Natural killer cell treated with Interleukin-12 subunit alpha and Interleukin-12 subunit beta and Interleukin-15 and Interleukin-18, amount 100 ng/mL, for 72 hours (primary cell): ENCODE data around the gene SND1. TPM values are rescaled to one million over a fixed set of nuclear protein-coding genes. Genes with fewer than 3 reads are reported as not detected.

ENCODE experiments used
- ATAC-seq, 2 donors: fragments of 150-1000 bp; cut with Tn5 transposase in 1 of 2; sonication (Bioruptor Pico), chemical (Tn5 transposase) in 1 of 2; 2 replicates each; pipeline ENCODE4 v1.10.0; 2021
- DNase-seq: peaks from one replicate; pipeline ENCODE4 v3.0.0; 2022; ENCODE audit warnings: low spot score
- H3K27ac Mint-ChIP-seq, 2 donors: 1 replicate in 1 of 2; 2 replicates in 1 of 2; pipeline ENCODE4 v1.8.0; 2022; ENCODE audit warnings: mixed read lengths in 2 of 2, mild to moderate bottlenecking in 1 of 2, moderate library complexity in 1 of 2
- H3K27me3 Mint-ChIP-seq, 2 donors: 1 replicate in 1 of 2; 2 replicates in 1 of 2; pipeline ENCODE4 v1.8.0; 2022; ENCODE audit warnings: mixed read lengths in 2 of 2
- H3K36me3 Mint-ChIP-seq: one replicate; pipeline ENCODE4 v1.8.0; 2022; ENCODE audit warnings: mixed read lengths
- H3K4me1 Mint-ChIP-seq, 2 donors: 1 replicate in 1 of 2; 2 replicates in 1 of 2; pipeline ENCODE4 v1.8.0; 2022; ENCODE audit warnings: low read depth in 2 of 2, mixed read lengths in 2 of 2, mild to moderate bottlenecking in 1 of 2
- H3K4me3 Mint-ChIP-seq: one replicate; pipeline ENCODE4 v1.8.0; 2022; ENCODE audit warnings: mixed read lengths
- H3K9me3 Mint-ChIP-seq: 2 replicates; pipeline ENCODE4 v1.8.0; 2022; ENCODE audit warnings: mixed read lengths
- total RNA-seq, 2 donors: library from RNA; stranded (reverse); gene quantifications; one replicate each; pipeline ENCODE4 v1.2.3, GENCODE V29; 2022

The SND1 gene
- total RNA-seq, 2 donors from 2014 or later: 311 to 347 TPM

DNA sequence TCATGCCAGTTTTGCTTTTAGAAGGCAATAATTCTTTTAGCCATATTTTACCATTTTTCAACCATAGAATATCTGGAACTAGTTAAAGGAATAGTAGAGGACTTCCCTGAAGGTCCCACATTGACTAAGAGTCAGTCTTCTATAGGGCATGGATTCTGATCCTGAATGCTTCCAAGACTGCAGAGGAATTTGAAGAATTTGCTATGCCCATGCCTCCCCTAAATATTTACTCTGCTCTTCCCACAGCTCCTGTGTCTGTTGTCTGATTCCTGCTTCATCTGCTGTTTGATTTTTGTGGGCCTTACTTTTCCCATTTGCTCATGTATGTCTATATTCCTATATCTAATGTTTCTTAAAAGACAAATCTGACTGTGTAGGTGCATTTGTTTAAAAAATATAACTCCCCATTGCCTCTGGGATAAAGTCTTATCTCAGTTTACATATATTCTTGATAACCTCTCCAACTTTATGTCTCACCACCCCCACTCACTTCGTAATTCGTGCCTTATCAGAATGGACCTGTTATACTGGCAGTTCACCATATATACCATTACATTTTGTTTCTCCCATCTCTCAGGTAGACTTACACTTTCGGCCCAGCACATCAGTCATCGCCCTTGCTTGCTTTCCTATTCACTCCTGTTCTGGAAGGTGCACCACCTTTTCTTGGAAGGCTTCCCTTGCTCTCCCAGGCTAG is 345.4 kb downstream of the SND1 start:
- peaks cover 0 to 13% of the 10 kb centered on the region in 2 donors for H3K4me1 Mint-ChIP-seq
- H3K36me3 Mint-ChIP-seq: peaks cover 17% of the 10 kb centered on the region
- ATAC-seq: no peak
- no peak for DNase-seq
- no peaks in the 10 kb centered on the region for H3K27me3 Mint-ChIP-seq
- H3K27ac Mint-ChIP-seq: no peak overlapping the region
- H3K4me3 Mint-ChIP-seq: no peak overlapping the region
- no peaks in the 10 kb centered on the region for H3K9me3 Mint-ChIP-seq

- Mint-ChIP-seq H3K27me3 (no peaks in the 10 kb centered on the region), H3K4me3 (no peak overlapping the region), H3K4me1 (peaks cover 5 to 19% of the 10 kb centered on the region in 2 donors), H3K9me3 (no peaks in the 10 kb centered on the region), H3K36me3 (peaks cover 10% of the 10 kb centered on the region), H3K27ac (no peak overlapping the region)
- DNase-seq (no peak), ATAC-seq (no peak)
Observed at GRCh38 chr7:127998671-127999070, 346.7 kb downstream of the SND1 start.

DNA sequence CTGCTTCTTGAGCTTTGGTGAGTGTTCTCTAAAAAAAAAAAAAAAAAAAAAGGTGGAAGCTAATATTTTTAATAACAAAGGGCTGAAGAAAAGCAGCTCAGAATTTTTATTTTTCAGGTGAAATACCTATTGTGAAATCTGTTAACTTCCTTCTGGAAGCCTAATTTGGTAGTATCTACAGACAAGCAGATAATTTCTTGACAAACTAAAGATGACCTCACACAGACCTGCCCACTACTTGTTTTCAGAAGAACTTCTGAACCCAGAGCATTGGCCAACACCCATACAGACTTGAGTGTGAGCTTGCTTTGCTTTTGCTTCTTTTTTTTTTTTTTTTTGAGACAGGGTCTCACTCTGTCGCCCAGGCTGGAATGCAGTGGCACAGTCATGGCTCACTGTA is 348.1 kb downstream of the SND1 start:
- Mint-ChIP-seq H3K36me3 (peaks cover 6% of the 10 kb centered on the region), H3K9me3 (no peaks in the 10 kb centered on the region), H3K4me3 (no peak overlapping the region), H3K4me1 (peaks cover 10 to 22% of the 10 kb centered on the region in 2 donors), H3K27me3 (no peaks in the 10 kb centered on the region), H3K27ac (no peak overlapping the region)
- ATAC-seq (no peak), DNase-seq (no peak)

- DNase-seq (no peak), ATAC-seq (no peak)
- Mint-ChIP-seq H3K4me3 (no peak overlapping the region), H3K27me3 (no peaks in the 10 kb centered on the region), H3K4me1 (peaks cover 10 to 22% of the 10 kb centered on the region in 2 donors), H3K36me3 (peaks cover 6% of the 10 kb centered on the region), H3K27ac (no peak overlapping the region), H3K9me3 (no peaks in the 10 kb centered on the region)
Observed at GRCh38 chr7:128000854-128001265, 348.9 kb downstream of the SND1 start.

DNA sequence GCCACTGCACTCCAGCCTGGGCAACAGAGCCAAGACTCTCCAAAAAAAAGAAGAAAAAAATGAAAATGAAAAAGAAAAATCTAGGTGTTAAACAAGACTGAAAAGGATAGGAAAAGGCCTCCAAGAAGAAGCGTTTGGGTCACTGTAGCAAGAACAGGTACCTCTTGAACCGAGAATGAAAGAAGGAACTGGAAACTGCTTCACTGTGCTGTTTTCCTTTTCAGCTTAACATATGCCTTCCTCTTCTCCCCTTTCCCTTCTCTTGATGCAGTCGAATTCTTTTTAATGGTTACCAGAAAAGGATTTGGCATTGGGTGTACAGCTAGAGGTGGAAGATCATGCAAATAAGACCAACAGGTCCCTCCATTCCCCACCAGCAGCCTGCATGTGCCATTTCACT is 351.2 kb downstream of the SND1 start:
- no peak overlapping the region for H3K4me3 Mint-ChIP-seq

GRCh38 chr7:128003787-128004186 is 351.8 kb downstream of the SND1 start:
- Mint-ChIP-seq H3K4me3 (no peak overlapping the region), H3K36me3 (no peaks in the 10 kb centered on the region), H3K9me3 (no peaks in the 10 kb centered on the region), H3K27me3 (no peaks in the 10 kb centered on the region), H3K27ac (no peak overlapping the region), H3K4me1 (peaks cover 10 to 16% of the 10 kb centered on the region in 2 donors)
- ATAC-seq: peak; percentile 45 to 53
- DNase-seq: no peak

More for the DNA sequence above, 351.2 kb downstream of the SND1 start:
- no peaks in the 10 kb centered on the region for H3K27me3 Mint-ChIP-seq
- H3K4me1 Mint-ChIP-seq: peaks cover 10 to 16% of the 10 kb centered on the region in 2 donors
- H3K9me3 Mint-ChIP-seq: no peaks in the 10 kb centered on the region
- DNase-seq (no peak), ATAC-seq (no peak)
- H3K36me3 Mint-ChIP-seq: no peaks in the 10 kb centered on the region
- H3K27ac Mint-ChIP-seq: no peak overlapping the region

GRCh38 chr7:128004623-128005022 is 352.6 kb downstream of the SND1 start:
- no peak for DNase-seq
- H3K4me1 Mint-ChIP-seq: peaks cover 10 to 16% of the 10 kb centered on the region in 2 donors
- ATAC-seq: no peak
- no peak overlapping the region for H3K27ac Mint-ChIP-seq
- H3K9me3 Mint-ChIP-seq: no peaks in the 10 kb centered on the region
- no peaks in the 10 kb centered on the region for H3K27me3 Mint-ChIP-seq
- no peak overlapping the region for H3K4me3 Mint-ChIP-seq
- no peaks in the 10 kb centered on the region for H3K36me3 Mint-ChIP-seq

DNA sequence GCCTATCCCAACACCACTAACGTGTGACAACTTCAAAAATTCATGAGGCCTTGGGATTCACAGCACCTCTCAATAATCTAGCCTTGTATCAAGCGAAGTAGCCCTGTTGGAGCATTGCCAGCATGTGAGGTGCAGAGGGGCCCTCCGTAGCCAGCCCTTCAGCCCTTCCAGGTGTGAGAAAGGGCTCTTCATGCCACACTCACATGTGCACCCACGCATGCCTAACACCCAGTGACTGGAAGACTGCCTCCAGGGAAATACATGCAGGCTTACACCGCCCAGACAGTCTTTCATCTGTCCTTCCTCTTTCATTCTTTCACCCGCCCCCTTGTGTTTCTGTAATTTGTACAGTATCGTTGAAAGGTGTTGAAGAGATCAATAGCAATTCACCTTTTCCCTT is 353.1 kb downstream of the SND1 start:
- H3K4me3 Mint-ChIP-seq: no peak overlapping the region
- H3K36me3 Mint-ChIP-seq: no peaks in the 10 kb centered on the region
- H3K27me3 Mint-ChIP-seq: no peaks in the 10 kb centered on the region
- ATAC-seq (no peak), DNase-seq (no peak)
- peaks cover 10 to 17% of the 10 kb centered on the region in 2 donors for H3K4me1 Mint-ChIP-seq
- H3K9me3 Mint-ChIP-seq: no peaks in the 10 kb centered on the region
- no peak overlapping the region for H3K27ac Mint-ChIP-seq

DNA sequence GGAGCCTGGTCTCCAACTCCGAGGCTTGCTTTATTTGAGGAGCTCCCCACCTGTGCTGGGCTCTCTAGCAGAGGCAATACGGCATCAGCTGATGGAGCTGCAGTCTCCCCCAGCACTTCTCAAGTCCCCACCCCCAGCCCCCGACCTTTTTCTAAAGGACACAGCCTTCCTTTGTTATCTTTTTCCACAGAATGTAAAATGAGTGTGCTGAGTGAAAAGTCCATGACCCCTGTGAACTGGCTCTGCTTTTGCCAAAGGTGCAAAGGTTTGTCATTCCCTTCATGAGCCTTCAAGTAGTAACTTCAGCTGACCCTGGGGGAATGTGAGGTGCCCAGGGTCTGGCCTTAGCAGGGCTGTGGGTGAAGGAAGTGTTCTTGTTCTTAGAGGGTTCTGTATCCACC is 353.8 kb downstream of the SND1 start:
- H3K27ac Mint-ChIP-seq: no peak overlapping the region
- DNase-seq (no peak), ATAC-seq (no peak)
- no peaks in the 10 kb centered on the region for H3K36me3 Mint-ChIP-seq
- H3K9me3 Mint-ChIP-seq: no peaks in the 10 kb centered on the region
- H3K27me3 Mint-ChIP-seq: no peaks in the 10 kb centered on the region
- H3K4me3 Mint-ChIP-seq: no peak overlapping the region
- H3K4me1 Mint-ChIP-seq: peaks cover 10 to 19% of the 10 kb centered on the region in 2 donors

GRCh38 chr7:128006550-128007302 is 354.7 kb downstream of the SND1 start:
- Mint-ChIP-seq H3K4me3 (no peak overlapping the region), H3K4me1 (peaks cover 10 to 16% of the 10 kb centered on the region in 2 donors), H3K36me3 (no peaks in the 10 kb centered on the region), H3K27me3 (no peaks in the 10 kb centered on the region), H3K9me3 (no peaks in the 10 kb centered on the region), H3K27ac (no peak overlapping the region)
- DNase-seq: no peak
- no peak for ATAC-seq

DNA sequence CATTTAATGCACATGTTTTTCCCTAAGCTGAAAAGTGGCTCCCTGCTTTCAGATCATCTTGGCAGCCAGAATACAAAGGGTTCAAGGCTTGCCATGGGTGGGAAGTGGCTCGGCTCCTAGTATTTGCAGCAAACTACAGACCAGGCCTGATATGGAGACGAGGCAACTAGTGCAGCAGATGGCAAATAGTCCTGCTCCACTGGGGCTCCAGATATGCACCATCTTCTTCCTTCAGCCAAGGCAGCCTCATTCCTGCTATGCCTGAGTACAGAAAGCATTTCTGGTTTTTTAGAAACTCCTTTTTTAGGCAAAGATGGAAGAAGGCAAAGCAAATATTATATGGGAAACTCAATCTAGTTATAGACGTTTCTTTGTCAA is 355.3 kb downstream of the SND1 start:
- Mint-ChIP-seq H3K27me3 (no peaks in the 10 kb centered on the region), H3K4me1 (peaks cover 10 to 16% of the 10 kb centered on the region in 2 donors), H3K27ac (no peak overlapping the region), H3K4me3 (no peak overlapping the region), H3K9me3 (no peaks in the 10 kb centered on the region), H3K36me3 (no peaks in the 10 kb centered on the region)
- DNase-seq (no peak), ATAC-seq (no peak)

GRCh38 chr7:128008141-128008540 is 356.1 kb downstream of the SND1 start:
- Mint-ChIP-seq H3K36me3 (no peaks in the 10 kb centered on the region), H3K9me3 (no peaks in the 10 kb centered on the region), H3K27ac (no peak overlapping the region), H3K4me3 (no peak overlapping the region), H3K4me1 (peaks cover 10 to 18% of the 10 kb centered on the region in 2 donors), H3K27me3 (no peaks in the 10 kb centered on the region)
- no peak for DNase-seq
- ATAC-seq: no peak

DNA sequence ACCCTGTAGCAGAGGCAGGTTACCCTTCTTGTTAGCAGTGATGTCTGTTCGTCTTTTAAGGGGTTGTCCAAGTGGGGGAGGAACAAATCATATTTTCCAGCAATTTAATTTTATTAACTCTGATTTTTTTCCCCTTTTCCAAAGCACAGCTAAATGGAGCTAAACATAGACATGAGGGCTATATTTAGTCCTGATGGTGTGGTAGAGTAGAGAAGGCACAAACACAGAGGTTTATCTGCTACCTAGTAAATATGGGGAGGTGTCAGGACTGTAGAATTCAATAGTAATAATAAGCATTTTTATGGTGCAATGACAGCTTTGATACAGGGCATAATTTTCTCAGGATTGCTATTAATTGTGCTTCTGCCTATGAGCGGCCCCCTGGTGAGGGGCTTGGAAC is 356.8 kb downstream of the SND1 start:
- DNase-seq: no peak
- no peak overlapping the region for H3K4me3 Mint-ChIP-seq
- H3K27ac Mint-ChIP-seq: no peak overlapping the region
- no peak for ATAC-seq
- H3K27me3 Mint-ChIP-seq: no peaks in the 10 kb centered on the region
- peaks cover 5 to 12% of the 10 kb centered on the region in 2 donors for H3K4me1 Mint-ChIP-seq
- no peaks in the 10 kb centered on the region for H3K9me3 Mint-ChIP-seq
- no peaks in the 10 kb centered on the region for H3K36me3 Mint-ChIP-seq

GRCh38 chr7:128010391-128011127 is 358.6 kb downstream of the SND1 start:
- Mint-ChIP-seq H3K27ac (no peak overlapping the region), H3K36me3 (no peaks in the 10 kb centered on the region), H3K4me3 (no peak overlapping the region), H3K9me3 (no peaks in the 10 kb centered on the region), H3K27me3 (no peaks in the 10 kb centered on the region), H3K4me1 (peaks cover 0 to 11% of the 10 kb centered on the region in 2 donors)
- DNase-seq (no peak), ATAC-seq (no peak)
